IMR-90 (cell line): ENCODE results near the gene DIP2C. TPM values are rescaled to one million over a fixed set of nuclear protein-coding genes. Genes with fewer than 3 reads are reported as not detected.

Experiments
- ATAC-seq: fragments of 200-7000 bp; cut with Tn5 transposase; 2 replicates; pipeline ENCODE4 v1.9.1; 2020; ENCODE audit warnings: low read depth, mild to moderate bottlenecking, moderate library complexity
- BruUV-seq: library from RNA; stranded (reverse); fragments of 400-500 nt; replicated peaks from 2 replicates; lab custom pipeline; 2021; lab: Mats Ljungman, UMichigan
- CTCF ChIA-PET: fragments of 300-600 bp; formaldehyde crosslinking; extraction: SDS; loops from one replicate; lab custom pipeline; 2021; ENCODE audit warnings: antibody characterized with exemption; lab: Yijun Ruan, JAX
- POLR2A ChIA-PET: fragments of 300-600 bp; sonication (Branson Sonifier 250); formaldehyde crosslinking; loops from one replicate; lab custom pipeline; 2022; ENCODE audit warnings: antibody characterized with exemption; ENCODE audit not compliant: unreplicated experiment; lab: Charles Lee
- DNase-seq: peaks from one replicate; pipeline ENCODE4 v3.0.0; 2013
- H2AFZ ChIP-seq: replicated peaks from 2 replicates; pipeline ENCODE3; 2013; ENCODE audit warnings: low read length, mild to moderate bottlenecking; ENCODE audit not compliant: poor library complexity
- H2AK5ac ChIP-seq: 2 replicates; pipeline ENCODE4 v1.6.1; 2013; ENCODE audit warnings: low read depth, low read length, inconsistent platforms
- H2AK9ac ChIP-seq: replicated peaks from 2 replicates; pipeline ENCODE3; 2013; ENCODE audit warnings: mild to moderate bottlenecking, low read depth, low read length, moderate library complexity; ENCODE audit not compliant: poor library complexity
- H2BK120ac ChIP-seq: 2 replicates; pipeline ENCODE4 v1.6.1; 2013; ENCODE audit warnings: low read depth, low read length, inconsistent platforms
- H2BK15ac ChIP-seq: 3 replicates; pipeline ENCODE4 v1.6.1; 2013; ENCODE audit warnings: low read depth, low read length, inconsistent platforms
- H2BK20ac ChIP-seq: 2 replicates; pipeline ENCODE4 v1.6.1; 2013; ENCODE audit warnings: low read depth, mild to moderate bottlenecking, inconsistent platforms, low read length, moderate library complexity
- H2BK5ac ChIP-seq: 2 replicates; pipeline ENCODE4 v1.6.1; 2013; ENCODE audit warnings: mild to moderate bottlenecking, low read depth, low read length, inconsistent platforms; ENCODE audit not compliant: poor library complexity, severe bottlenecking
- H3K14ac ChIP-seq: replicated peaks from 2 replicates; pipeline ENCODE4 v1.6.1; 2013; ENCODE audit warnings: low read depth, low read length, inconsistent platforms
- H3K18ac ChIP-seq: 2 replicates; pipeline ENCODE4 v1.6.1; 2013; ENCODE audit warnings: low read depth, low read length, control low read depth
- H3K23ac ChIP-seq: 2 replicates; pipeline ENCODE4 v1.6.1; 2013; ENCODE audit warnings: low read depth, low read length, inconsistent platforms
- H3K27ac ChIP-seq: 2 replicates; pipeline ENCODE4 v1.5.1; 2013; ENCODE audit warnings: mild to moderate bottlenecking, control low read depth, low read length; ENCODE audit not compliant: insufficient read depth
- H3K27me3 ChIP-seq: 2 replicates; pipeline ENCODE4 v1.6.1; 2013; ENCODE audit warnings: low read length; ENCODE audit not compliant: control insufficient read depth, insufficient read depth
- H3K36me3 ChIP-seq: 2 replicates; pipeline ENCODE4 v1.6.1; 2013; ENCODE audit warnings: low read length, mixed read lengths; ENCODE audit not compliant: control insufficient read depth, insufficient read depth
- H3K4ac ChIP-seq: 2 replicates; pipeline ENCODE4 v1.6.1; 2013; ENCODE audit warnings: low read depth, low read length, inconsistent platforms
- H3K4me1 ChIP-seq: 2 replicates; pipeline ENCODE4 v1.6.1; 2013; ENCODE audit warnings: low read length, mixed read lengths; ENCODE audit not compliant: control insufficient read depth, insufficient read depth
- H3K4me2 ChIP-seq: 2 replicates; pipeline ENCODE4 v1.6.1; 2013; ENCODE audit warnings: low read depth, mild to moderate bottlenecking, control low read depth, low read length, moderate library complexity
- H3K4me3 ChIP-seq: 2 replicates; pipeline ENCODE4 v1.5.1; 2013; ENCODE audit warnings: low read depth, mild to moderate bottlenecking, control low read depth, low read length, moderate library complexity; ENCODE audit not compliant: insufficient read depth
- H3K56ac ChIP-seq: 2 replicates; pipeline ENCODE4 v1.6.1; 2013; ENCODE audit warnings: low read length, inconsistent platforms; ENCODE audit not compliant: insufficient read depth; ENCODE audit errors: extremely low read depth
- H3K79me1 ChIP-seq, 2 experiments: 2 replicates each; pipeline ENCODE4 v1.6.1; 2013; ENCODE audit warnings: low read length in 2 of 2, inconsistent platforms in 1 of 2, low read depth in 1 of 2
- H3K9ac ChIP-seq: 2 replicates; pipeline ENCODE4 v1.6.1; 2013; ENCODE audit warnings: low read depth, low read length, control low read depth
- H3K9me1 ChIP-seq: 2 replicates; pipeline ENCODE4 v1.6.1; 2013; ENCODE audit warnings: low read length, inconsistent platforms; ENCODE audit not compliant: insufficient read depth
- H3K9me3 ChIP-seq: 2 replicates; pipeline ENCODE4 v1.6.1; 2013; ENCODE audit warnings: low read length; ENCODE audit not compliant: control insufficient read depth, insufficient read depth
- H4K20me1 ChIP-seq: 2 replicates; pipeline ENCODE4 v1.6.1; 2013; ENCODE audit warnings: low read length, inconsistent platforms; ENCODE audit not compliant: insufficient read depth
- H4K5ac ChIP-seq: 2 replicates; pipeline ENCODE4 v1.6.1; 2013; ENCODE audit warnings: mild to moderate bottlenecking, low read depth, low read length, control low read depth
- H4K8ac ChIP-seq, 2 experiments: 2 replicates each; pipeline ENCODE4 v1.6.1; 2013; ENCODE audit warnings: low read depth in 2 of 2, low read length in 2 of 2, control low read depth in 1 of 2, inconsistent platforms in 1 of 2
- H4K91ac ChIP-seq: 2 replicates; pipeline ENCODE4 v1.6.1; 2013; ENCODE audit warnings: low read depth, low read length, inconsistent platforms; ENCODE audit not compliant: insufficient read depth
- BHLHE40 ChIP-seq: fragments of 150-350 bp; IDR thresholded peaks from 2 replicates; pipeline ENCODE4 v1.6.1; 2016; ENCODE audit warnings: mild to moderate bottlenecking, low read depth, low read length
- MAFK ChIP-seq: IDR thresholded peaks from 2 replicates; pipeline ENCODE4 v1.6.1; 2012; ENCODE audit warnings: low read depth, low read length, improper control_type of control experiment
- MXI1 ChIP-seq: IDR thresholded peaks from 2 replicates; pipeline ENCODE4 v1.6.1; 2012; ENCODE audit warnings: low read depth, mild to moderate bottlenecking, low read length, moderate library complexity, borderline replicate concordance
- RAD21 ChIP-seq: IDR thresholded peaks from 2 replicates; pipeline ENCODE4 v1.6.1; 2012; ENCODE audit warnings: low read length, improper control_type of control experiment
- RCOR1 ChIP-seq: IDR thresholded peaks from 2 replicates; pipeline ENCODE4 v1.6.1; 2012; ENCODE audit warnings: mild to moderate bottlenecking, low read length, improper control_type of control experiment; ENCODE audit not compliant: insufficient replicate concordance
- WGBS, 2 experiments: methylation state at CpG; one replicate each; pipeline versions ENCODE4 v1.1.5 to v1.1.7; 2013; ENCODE audit warnings: missing lambda C conversion rate in 2 of 2; ENCODE audit not compliant: insufficient read length in 1 of 2; ENCODE audit errors: extremely low coverage in 2 of 2; 5-methylcytosine and 5-hydroxymethylcytosine counted together
- dilution Hi-C: fragments of 300-500 bp; cut with HindIII; formaldehyde crosslinking; loops from one replicate; pipeline ENCODE4 v1.14.3; 2018; ENCODE audit warnings: low sequenced_read_pairs; ENCODE audit not compliant: unreplicated experiment
- in situ Hi-C: fragments of 300-500 bp; cut with MboI; formaldehyde crosslinking; loops from 3 replicates; pipeline ENCODE4 v1.14.3; 2019; ENCODE audit warnings: low sequenced_read_pairs, inconsistent platforms, mixed read lengths
- intact Hi-C: fragments of 100-400 bp; cut with micrococcal nuclease; formaldehyde crosslinking; loops from 2 replicates; pipeline ENCODE4 v1.10.0; 2022
- polyA plus RNA-seq, 3 experiments: library from polyadenylated mRNA; depleted of rRNA; stranded (reverse); fragments of >200 nt; gene quantifications; 2 replicates each; pipeline ENCODE4 v1.2.3, GENCODE V29; 2012; ENCODE audit warnings: low replicate concordance in 1 of 3
- total RNA-seq: library from RNA; depleted of rRNA; stranded (reverse); fragments of >200 nt; gene quantifications from 2 replicates; pipeline ENCODE4 v1.2.3, GENCODE V29; 2012
- TF ChIP-seq, protein P1 (sequence below): fragments of 150-350 bp; IDR thresholded peaks from 2 replicates; pipeline ENCODE4 v1.6.1; 2016; ENCODE audit warnings: low read depth, mild to moderate bottlenecking, low read length, moderate library complexity, borderline replicate concordance
- TF ChIP-seq, protein P2 (sequence below): fragments of 150-350 bp; IDR thresholded peaks from 2 replicates; pipeline ENCODE4 v1.6.1; 2017; ENCODE audit warnings: mild to moderate bottlenecking, antibody characterized with exemption, low read length, low read depth

DIP2C gene
- total and polyA plus RNA-seq, 2 of the 4 experiments (the other 2 are of a cell fraction): 8.6 to 17.3 TPM

DNA sequence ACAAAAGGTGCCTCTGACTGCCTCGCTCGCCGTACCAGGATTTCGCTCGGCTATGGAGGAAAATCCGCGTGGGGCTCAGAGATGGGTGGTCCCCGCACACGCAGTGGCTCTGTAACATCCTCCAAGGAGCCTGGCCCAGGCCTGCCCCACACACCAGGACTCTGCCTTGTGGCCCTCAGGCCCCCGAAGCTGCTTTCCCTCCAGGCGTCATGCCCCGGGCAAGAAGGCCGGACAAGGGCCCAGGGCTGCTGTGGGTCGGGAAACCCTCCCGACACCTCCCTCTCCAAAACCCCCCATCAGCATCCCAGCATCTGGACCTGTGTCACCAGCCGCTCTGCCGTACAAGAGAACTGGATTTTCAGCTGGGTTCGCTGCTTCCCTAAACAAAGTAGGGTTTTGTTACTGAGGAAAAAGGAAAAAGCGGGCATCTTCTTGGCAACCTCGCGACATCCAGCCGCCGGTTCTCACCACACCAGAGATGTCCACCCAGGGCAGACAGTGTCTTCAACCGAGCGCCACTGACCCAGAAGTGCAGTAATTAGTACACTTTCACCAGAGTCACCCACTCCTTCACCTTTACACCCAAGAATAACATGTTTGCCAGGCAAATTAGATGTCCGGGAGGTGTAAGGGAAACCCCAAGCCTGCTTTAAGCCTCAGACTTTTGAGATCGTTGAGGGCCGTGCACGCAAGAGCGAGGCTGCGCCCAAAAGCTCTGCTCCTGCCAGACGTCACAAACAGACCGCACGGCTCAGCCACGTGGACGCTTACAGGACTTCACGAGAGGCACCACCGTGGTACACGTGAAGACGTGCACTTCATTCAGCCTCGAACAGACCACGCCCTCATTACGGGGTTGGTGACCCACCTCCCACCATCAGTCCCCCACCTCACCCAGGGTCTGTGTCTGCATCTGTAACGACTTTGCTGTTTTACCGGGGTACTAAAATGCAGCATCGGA is 62.2 kb downstream of the DIP2C start:
- Histone ChIP-seq H2BK20ac (no peak overlapping the region), H3K23ac (no peak overlapping the region), H4K8ac (no peak overlapping the region), H3K18ac (no peak overlapping the region), H3K9me3 (no peaks in the 10 kb centered on the region; the same call in 1 of the 2 replicates), H2BK5ac (no peak overlapping the region), H3K36me3 (no peaks in the 10 kb centered on the region), H3K9ac (no peak overlapping the region), H2AK5ac (no peak overlapping the region), H3K9me1 (peaks cover 30% of the 10 kb centered on the region), H2BK15ac (no peak overlapping the region), H4K5ac (no peak overlapping the region), H3K79me1 (peaks cover 49 to 93% of the 10 kb centered on the region in 2 experiments), H2BK120ac (no peak overlapping the region), H3K27ac (no peak overlapping the region), H3K4me3 (no peak overlapping the region), H2AFZ (no peak overlapping the region), H3K4me2 (no peak overlapping the region), H2AK9ac (no peak overlapping the region), H3K27me3 (no peaks in the 10 kb centered on the region), H3K4me1 (peaks cover 29% of the 10 kb centered on the region), H3K14ac (0 out of 2 replicates have a peak overlapping the region, but pooled peaks have one; percentile 37), H4K91ac (no peak overlapping the region), H4K20me1 (peaks cover 70% of the 10 kb centered on the region), H3K56ac (no peak overlapping the region), H3K4ac (no peak overlapping the region)
- POLR2A ChIA-PET: no interaction called here
- 96% methylated on average over 29 of the region's 46 CpGs; no CpG with 5 or more reads in 1 of the 2 experiments for WGBS, 2 experiments
- ATAC-seq: no peak
- TF ChIP-seq RAD21 (no peak), MAFK (no peak), RCOR1 (no peak), MXI1 (no peak), BHLHE40 (no peak)
- TF ChIP-seq, protein P1, sequence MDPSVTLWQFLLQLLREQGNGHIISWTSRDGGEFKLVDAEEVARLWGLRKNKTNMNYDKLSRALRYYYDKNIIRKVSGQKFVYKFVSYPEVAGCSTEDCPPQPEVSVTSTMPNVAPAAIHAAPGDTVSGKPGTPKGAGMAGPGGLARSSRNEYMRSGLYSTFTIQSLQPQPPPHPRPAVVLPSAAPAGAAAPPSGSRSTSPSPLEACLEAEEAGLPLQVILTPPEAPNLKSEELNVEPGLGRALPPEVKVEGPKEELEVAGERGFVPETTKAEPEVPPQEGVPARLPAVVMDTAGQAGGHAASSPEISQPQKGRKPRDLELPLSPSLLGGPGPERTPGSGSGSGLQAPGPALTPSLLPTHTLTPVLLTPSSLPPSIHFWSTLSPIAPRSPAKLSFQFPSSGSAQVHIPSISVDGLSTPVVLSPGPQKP: no peak
- TF ChIP-seq, protein P2, sequence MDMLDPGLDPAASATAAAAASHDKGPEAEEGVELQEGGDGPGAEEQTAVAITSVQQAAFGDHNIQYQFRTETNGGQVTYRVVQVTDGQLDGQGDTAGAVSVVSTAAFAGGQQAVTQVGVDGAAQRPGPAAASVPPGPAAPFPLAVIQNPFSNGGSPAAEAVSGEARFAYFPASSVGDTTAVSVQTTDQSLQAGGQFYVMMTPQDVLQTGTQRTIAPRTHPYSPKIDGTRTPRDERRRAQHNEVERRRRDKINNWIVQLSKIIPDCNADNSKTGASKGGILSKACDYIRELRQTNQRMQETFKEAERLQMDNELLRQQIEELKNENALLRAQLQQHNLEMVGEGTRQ: no peak
- DNase-seq: no peak
- in situ Hi-C loops: no loop called here
- dilution Hi-C loops: no loop called here
- no TSS peak for BruUV-seq
- CTCF ChIA-PET: no interaction called here
- intact Hi-C loops: no loop called here
